ENCODE data around the gene TCEAL7. TPM values are rescaled to one million over a fixed set of nuclear protein-coding genes. Genes with fewer than 3 reads are reported as not detected.

Gene TCEAL7
- total RNA-seq, 2 experiments from 2014 or later = not detected

DNA sequence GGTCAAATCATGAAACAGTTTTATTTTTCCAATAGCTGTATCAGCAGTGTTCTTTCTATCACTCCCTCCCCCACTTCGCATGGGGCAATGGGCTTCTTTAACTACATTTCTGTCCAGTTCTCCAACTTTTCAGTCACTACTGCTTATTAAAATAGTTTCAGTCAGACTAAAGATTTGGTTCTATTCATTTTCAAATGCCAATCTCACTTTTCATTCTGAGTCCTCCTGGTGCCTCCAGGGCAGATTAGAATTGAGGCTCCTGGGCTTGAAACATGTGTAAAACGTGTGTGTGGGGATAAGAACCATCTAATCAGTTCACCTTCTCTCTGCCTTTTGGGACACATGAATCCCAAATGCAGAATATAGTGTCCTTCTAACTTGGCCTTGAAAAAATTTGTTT, 42.8 kb downstream of the TCEAL7 start:
- DNase-seq = no peak
- ATAC-seq = no peak
- no peak overlapping the region for H3K27ac Mint-ChIP-seq
- H3K36me3 Mint-ChIP-seq (ENCODE audit: low read depth) = peaks cover 3% of the 10 kb centered on the region
- intact Hi-C loops (cut with DNase I, micrococcal nuclease) = no loop called here
- ChIA-PET CTCF (no interaction called here), POLR2A (no interaction called here)
- H3K9me3 Mint-ChIP-seq (ENCODE audit: low read depth) = no peaks in the 10 kb centered on the region
- no peak overlapping the region for H3K4me3 Mint-ChIP-seq
- peaks cover 3% of the 10 kb centered on the region for H3K4me1 Mint-ChIP-seq
- no peaks in the 10 kb centered on the region for H3K27me3 Mint-ChIP-seq

- DNase-seq (no peak), ATAC-seq (no peak)
- Mint-ChIP-seq H3K9me3 (ENCODE audit: low read depth) (no peaks in the 10 kb centered on the region), H3K27ac (no peak overlapping the region), H3K36me3 (ENCODE audit: low read depth) (peaks cover 3% of the 10 kb centered on the region), H3K4me1 (peaks cover 3% of the 10 kb centered on the region), H3K4me3 (no peak overlapping the region), H3K27me3 (no peaks in the 10 kb centered on the region)
- POLR2A ChIA-PET = no interaction called here
- intact Hi-C loops (cut with DNase I, micrococcal nuclease) = no loop called here
- CTCF ChIA-PET = no interaction called here
These were observed 43.5 kb downstream of the TCEAL7 start for GRCh38 chrX:103373581-103373980.

- Mint-ChIP-seq H3K4me1 (peaks cover 3% of the 10 kb centered on the region), H3K4me3 (peak within 1 kb of the TSS; percentile 70), H3K27me3 (no peaks in the 10 kb centered on the region), H3K9me3 (ENCODE audit: low read depth) (no peaks in the 10 kb centered on the region), H3K36me3 (ENCODE audit: low read depth) (peaks cover 3% of the 10 kb centered on the region), H3K27ac (peak within 1 kb of the TSS; percentile 45)
- DNase-seq (peak; percentile 48), ATAC-seq (peak; percentile 82)
- ChIA-PET CTCF (interaction anchor here (0.5 kb wide), 1 partner anchor 20 kb away, joined by 3 read pairs; the partner anchor contains the start of gene TCEAL9), POLR2A (interaction anchor here (1.0 kb wide), 1 partner anchor 121 kb away, joined by 4 read pairs; the partner anchor contains the start of gene TCEAL8)
- intact Hi-C loops (cut with DNase I, micrococcal nuclease) = no loop called here
These were observed 46.3 kb downstream of the TCEAL7 start, which contains the start of gene BEX3 for GRCh38 chrX:103376118-103376978. TSS of gene BEX3 (plus strand) at chrX:103376538. CDS start at chrX:103377522, 984 bp downstream.

DNA sequence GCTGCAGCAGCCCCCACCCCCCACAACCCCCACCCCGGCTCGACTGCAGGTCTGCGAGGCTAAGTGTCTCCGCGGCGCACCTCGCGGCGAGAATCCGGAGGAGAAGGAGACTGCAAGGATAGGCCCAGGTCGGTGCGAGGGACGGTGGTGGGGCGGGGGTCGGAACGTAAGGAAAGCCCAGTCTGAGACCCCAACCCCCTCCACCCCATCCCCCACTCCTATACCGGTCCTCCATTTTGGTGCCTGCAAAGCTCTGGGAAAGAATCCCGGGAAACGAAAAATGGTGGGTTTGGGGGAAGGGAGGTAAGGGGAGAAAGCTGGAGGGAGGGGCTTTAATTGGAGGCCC, 46.9 kb downstream of the TCEAL7 start:
- Mint-ChIP-seq H3K4me3 (peak overlapping the region; percentile 70), H3K9me3 (ENCODE audit: low read depth) (no peaks in the 10 kb centered on the region), H3K4me1 (peaks cover 3% of the 10 kb centered on the region), H3K36me3 (ENCODE audit: low read depth) (peaks cover 3% of the 10 kb centered on the region), H3K27ac (peak overlapping the region; percentile 45), H3K27me3 (no peaks in the 10 kb centered on the region)
- ATAC-seq (no peak), DNase-seq (peak; percentile 16)
- intact Hi-C loops (cut with DNase I, micrococcal nuclease) = no loop called here
- POLR2A ChIA-PET = interaction anchor here (1.0 kb wide), 1 partner anchor 122 kb away, joined by 4 read pairs; the partner anchor contains the start of gene TCEAL8
- CTCF ChIA-PET = interaction anchor here (0.5 kb wide), 1 partner anchor 21 kb away, joined by 3 read pairs; the partner anchor contains the start of gene TCEAL9

- intact Hi-C loops (cut with DNase I, micrococcal nuclease) = no loop called here
- no peaks in the 10 kb centered on the region for H3K27me3 Mint-ChIP-seq
These were observed 49.0 kb downstream of the TCEAL7 start for GRCh38 chrX:103378990-103379389.

More at GRCh38 chrX:103378990-103379389, 49.0 kb downstream of the TCEAL7 start:
- ChIA-PET CTCF (no interaction called here), POLR2A (no interaction called here)
- no peak overlapping the region for H3K27ac Mint-ChIP-seq
- H3K4me3 Mint-ChIP-seq = no peak overlapping the region
- H3K36me3 Mint-ChIP-seq (ENCODE audit: low read depth) = peaks cover 3% of the 10 kb centered on the region
- no peaks in the 10 kb centered on the region for H3K9me3 Mint-ChIP-seq (ENCODE audit: low read depth)
- DNase-seq = no peak
- H3K4me1 Mint-ChIP-seq = peaks cover 3% of the 10 kb centered on the region
- no peak for ATAC-seq

Other genes with a start within 250 kb of the TCEAL7 start
- gene NXF3, start 237.1 kb upstream of the TCEAL7 start, total RNA-seq = not detected
- gene BEX4, start 115.1 kb upstream of the TCEAL7 start, total RNA-seq = 10 to 100 TPM in 1 of 2 experiments, 1 to 10 TPM in 1; 9.9 to 10.0 TPM
- gene TCEAL8, start 75.1 kb upstream of the TCEAL7 start, total RNA-seq = 10 to 100 TPM; 36.0 to 46.6 TPM
- not detected for gene TCEAL5, start 53.5 kb upstream of the TCEAL7 start, total RNA-seq
- 10 to 100 TPM in 1 of 2 experiments, 1 to 10 TPM in 1; 7.4 to 11.5 TPM for gene BEX2, start 19.2 kb upstream of the TCEAL7 start, total RNA-seq
- gene TCEAL9, start 26.3 kb downstream of the TCEAL7 start, total RNA-seq = 1 to 10 TPM; 1.5 to 2.3 TPM
- gene BEX3, start 46.3 kb downstream of the TCEAL7 start, total RNA-seq = 10 to 100 TPM; 21.1 to 22.0 TPM
- under 1 TPM; 0.12 to 0.18 TPM for gene RAB40A, start 189.2 kb downstream of the TCEAL7 start, total RNA-seq

All from activated CD4-positive, alpha-beta T cell treated with anti-CD3 and anti-CD28 coated beads for 36 hours (primary cell).